Stimulated activated CD4-positive, alpha-beta T cell treated with anti-CD3 and anti-CD28 coated beads, Interleukin-15, amount 100 ng/mL, for 48 hours (primary cell): Measurements from ENCODE around the gene CFAP251.

Experiments used
- DNase-seq, 2 donors: peaks; one replicate each; pipeline ENCODE4 v3.0.0-alpha.2; 2020; ENCODE audit warnings: low read depth in 2 of 2

The CFAP251 gene

GRCh38 chr12:121946313-121947025 lies 28.1 kb downstream of the CFAP251 start:
- DNase-seq: no peak

- no peak for DNase-seq
Observed at GRCh38 chr12:121947981-121948380, 29.6 kb downstream of the CFAP251 start.

GRCh38 chr12:121949648-121950397 lies 31.4 kb downstream of the CFAP251 start:
- no peak for DNase-seq

GRCh38 chr12:121953117-121953692 lies 34.8 kb downstream of the CFAP251 start:
- DNase-seq: no peak

- DNase-seq: no peak
Observed at GRCh38 chr12:121953695-121954094, 35.3 kb downstream of the CFAP251 start.

- DNase-seq: no peak
Observed at GRCh38 chr12:121955258-121956237, 37.2 kb downstream of the CFAP251 start.

GRCh38 chr12:121957861-121958515 lies 39.6 kb downstream of the CFAP251 start:
- no peak for DNase-seq

- DNase-seq: no peak
Observed at GRCh38 chr12:121958541-121959240, 40.3 kb downstream of the CFAP251 start.

GRCh38 chr12:121960541-121960940 lies 42.1 kb downstream of the CFAP251 start:
- DNase-seq: no peak

GRCh38 chr12:121961195-121961879 lies 42.9 kb downstream of the CFAP251 start:
- DNase-seq: no peak

GRCh38 chr12:121963341-121964018 lies 45.1 kb downstream of the CFAP251 start:
- DNase-seq: no peak

- DNase-seq: no peak
Observed at GRCh38 chr12:121964813-121965643, 46.6 kb downstream of the CFAP251 start.

GRCh38 chr12:121966959-121967358 lies 48.6 kb downstream of the CFAP251 start:
- no peak for DNase-seq

- no peak for DNase-seq
Observed at GRCh38 chr12:121968876-121969275, 50.5 kb downstream of the CFAP251 start.

GRCh38 chr12:121969726-121970125 lies 51.3 kb downstream of the CFAP251 start:
- DNase-seq: no peak

- DNase-seq: no peak
Observed at GRCh38 chr12:121970581-121971300, 52.3 kb downstream of the CFAP251 start.

- DNase-seq: no peak
Observed at GRCh38 chr12:121974026-121974985, 55.9 kb downstream of the CFAP251 start.
